ENCODE data around the gene DOCK3. TPM values are rescaled to one million over a fixed set of nuclear protein-coding genes. Genes with fewer than 3 reads are reported as not detected.

Gene DOCK3
- total RNA-seq, 4 donors from 2014 or later: 2.1 to 8.6 (median 2.9) TPM

- no peak for TF ChIP-seq EP300 (IDR thresholded peaks at IDR 0.05)
- TF ChIP-seq POLR2AphosphoS5 (IDR thresholded peaks at IDR 0.05): no peak
- TF ChIP-seq POLR2A (IDR thresholded peaks at IDR 0.05): no peak
- TF ChIP-seq, protein P1, sequence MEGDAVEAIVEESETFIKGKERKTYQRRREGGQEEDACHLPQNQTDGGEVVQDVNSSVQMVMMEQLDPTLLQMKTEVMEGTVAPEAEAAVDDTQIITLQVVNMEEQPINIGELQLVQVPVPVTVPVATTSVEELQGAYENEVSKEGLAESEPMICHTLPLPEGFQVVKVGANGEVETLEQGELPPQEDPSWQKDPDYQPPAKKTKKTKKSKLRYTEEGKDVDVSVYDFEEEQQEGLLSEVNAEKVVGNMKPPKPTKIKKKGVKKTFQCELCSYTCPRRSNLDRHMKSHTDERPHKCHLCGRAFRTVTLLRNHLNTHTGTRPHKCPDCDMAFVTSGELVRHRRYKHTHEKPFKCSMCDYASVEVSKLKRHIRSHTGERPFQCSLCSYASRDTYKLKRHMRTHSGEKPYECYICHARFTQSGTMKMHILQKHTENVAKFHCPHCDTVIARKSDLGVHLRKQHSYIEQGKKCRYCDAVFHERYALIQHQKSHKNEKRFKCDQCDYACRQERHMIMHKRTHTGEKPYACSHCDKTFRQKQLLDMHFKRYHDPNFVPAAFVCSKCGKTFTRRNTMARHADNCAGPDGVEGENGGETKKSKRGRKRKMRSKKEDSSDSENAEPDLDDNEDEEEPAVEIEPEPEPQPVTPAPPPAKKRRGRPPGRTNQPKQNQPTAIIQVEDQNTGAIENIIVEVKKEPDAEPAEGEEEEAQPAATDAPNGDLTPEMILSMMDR (IDR thresholded peaks at IDR 0.05): no peak
- H3K9me3 ChIP-seq: no peaks in the 10 kb centered on the region
- no peak for DNase-seq (ENCODE audit: low spot score in 2 of 2)
- H3K27me3 ChIP-seq: no peaks in the 10 kb centered on the region
- no peaks in the 10 kb centered on the region for H3K4me1 ChIP-seq
- H3K36me3 ChIP-seq: no peaks in the 10 kb centered on the region
- no peak overlapping the region for H3K4me3 ChIP-seq
- H3K27ac ChIP-seq: no peak overlapping the region
- WGBS: 45% methylated on average over 6 of the region's 6 CpGs
Observed at GRCh38 chr3:50689558-50689957, 14.8 kb downstream of the DOCK3 start.

- Histone ChIP-seq H3K9me3 (no peaks in the 10 kb centered on the region), H3K27me3 (no peaks in the 10 kb centered on the region), H3K4me3 (no peak overlapping the region), H3K27ac (no peak overlapping the region), H3K4me1 (no peaks in the 10 kb centered on the region), H3K36me3 (no peaks in the 10 kb centered on the region)
- 79% methylated on average over 2 of the region's 2 CpGs for WGBS
- no peak for DNase-seq (ENCODE audit: low spot score in 2 of 2)
- TF ChIP-seq EP300 (IDR thresholded peaks at IDR 0.05) (no peak), POLR2AphosphoS5 (IDR thresholded peaks at IDR 0.05) (no peak), POLR2A (IDR thresholded peaks at IDR 0.05) (no peak)
- TF ChIP-seq, protein P1 (IDR thresholded peaks at IDR 0.05): no peak
Observed at GRCh38 chr3:50695031-50695430, 20.3 kb downstream of the DOCK3 start.

- 86% methylated on average over 3 of the region's 3 CpGs for WGBS
- no peak for DNase-seq (ENCODE audit: low spot score in 2 of 2)
- no peak overlapping the region for H3K4me3 ChIP-seq
- H3K9me3 ChIP-seq: no peaks in the 10 kb centered on the region
- no peaks in the 10 kb centered on the region for H3K27me3 ChIP-seq
- TF ChIP-seq POLR2AphosphoS5 (IDR thresholded peaks at IDR 0.05): no peak
- TF ChIP-seq, protein P1 (IDR thresholded peaks at IDR 0.05): no peak
- no peak for TF ChIP-seq EP300 (IDR thresholded peaks at IDR 0.05)
- no peak for TF ChIP-seq POLR2A (IDR thresholded peaks at IDR 0.05)
- no peaks in the 10 kb centered on the region for H3K4me1 ChIP-seq
- H3K27ac ChIP-seq: no peak overlapping the region
- no peaks in the 10 kb centered on the region for H3K36me3 ChIP-seq
Observed at GRCh38 chr3:50696276-50696675, 21.5 kb downstream of the DOCK3 start.

DNA sequence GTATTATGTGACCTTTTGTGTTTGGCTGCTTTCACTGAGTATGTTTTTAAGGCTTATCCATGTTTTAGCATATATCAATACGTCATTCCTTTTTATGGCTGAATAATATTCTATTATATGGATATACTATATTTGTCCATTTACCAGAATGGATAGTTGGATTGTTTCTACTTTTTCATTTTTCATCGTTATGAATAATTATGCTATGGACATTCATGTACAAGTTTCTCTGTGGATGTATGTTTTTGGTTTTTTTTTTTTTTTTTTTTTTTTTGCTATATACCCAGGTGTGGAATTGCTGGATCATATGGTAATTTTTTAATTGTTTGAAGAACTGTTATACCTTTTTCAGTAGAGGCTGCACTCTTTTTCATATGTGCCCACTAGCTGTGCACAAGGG lies 23.5 kb downstream of the DOCK3 start:
- TF ChIP-seq POLR2A (IDR thresholded peaks at IDR 0.05): no peak
- no peak for TF ChIP-seq EP300 (IDR thresholded peaks at IDR 0.05)
- no peak for TF ChIP-seq POLR2AphosphoS5 (IDR thresholded peaks at IDR 0.05)
- TF ChIP-seq, protein P1 (IDR thresholded peaks at IDR 0.05): no peak
- Histone ChIP-seq H3K9me3 (no peaks in the 10 kb centered on the region), H3K4me1 (no peaks in the 10 kb centered on the region), H3K27me3 (no peaks in the 10 kb centered on the region), H3K36me3 (no peaks in the 10 kb centered on the region), H3K4me3 (no peak overlapping the region), H3K27ac (no peak overlapping the region)
- 95% methylated on average over 2 of the region's 2 CpGs for WGBS
- DNase-seq (ENCODE audit: low spot score in 2 of 2): no peak

DNA sequence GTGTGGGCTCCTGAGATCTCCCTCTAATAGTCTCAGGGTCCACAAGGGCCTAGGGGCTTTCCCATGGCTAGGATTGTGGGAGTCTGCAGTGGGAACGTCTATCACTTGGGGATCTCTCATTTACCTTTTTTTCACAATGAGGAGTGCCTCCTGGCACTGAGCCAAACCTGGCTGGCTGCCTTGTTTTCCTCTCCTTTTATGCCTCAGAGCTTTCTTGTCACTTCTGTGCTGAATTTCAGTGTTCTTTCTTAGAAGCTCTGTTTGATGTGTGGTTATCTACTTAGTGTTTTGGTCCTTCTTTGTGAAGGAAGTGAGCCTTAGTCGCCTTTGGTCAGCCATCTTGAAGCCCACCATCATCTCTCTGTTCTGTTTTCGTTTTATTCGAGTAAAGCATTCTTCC lies 33.9 kb downstream of the DOCK3 start:
- 42% methylated on average over 4 of the region's 4 CpGs for WGBS
- Histone ChIP-seq H3K36me3 (no peaks in the 10 kb centered on the region), H3K27me3 (no peaks in the 10 kb centered on the region), H3K9me3 (no peaks in the 10 kb centered on the region), H3K4me1 (no peaks in the 10 kb centered on the region), H3K27ac (no peak overlapping the region), H3K4me3 (no peak overlapping the region)
- DNase-seq (ENCODE audit: low spot score in 2 of 2): no peak
- TF ChIP-seq EP300 (IDR thresholded peaks at IDR 0.05) (no peak), POLR2AphosphoS5 (IDR thresholded peaks at IDR 0.05) (no peak)
- TF ChIP-seq, protein P1 (IDR thresholded peaks at IDR 0.05): no peak
